Measurements from ENCODE around the gene G3BP2. TPM values are rescaled to one million over a fixed set of nuclear protein-coding genes. Genes with fewer than 3 reads are reported as not detected.
A peak's percentile ranks its signal among the peaks of the same experiment; 100 is the strongest.

G3BP2 gene
- total and polyA plus RNA-seq, 2 of the 13 experiments (the other 11 are each of a cell fraction or from before 2014, with no cell fraction given) = 51.7 to 179 TPM

DNA sequence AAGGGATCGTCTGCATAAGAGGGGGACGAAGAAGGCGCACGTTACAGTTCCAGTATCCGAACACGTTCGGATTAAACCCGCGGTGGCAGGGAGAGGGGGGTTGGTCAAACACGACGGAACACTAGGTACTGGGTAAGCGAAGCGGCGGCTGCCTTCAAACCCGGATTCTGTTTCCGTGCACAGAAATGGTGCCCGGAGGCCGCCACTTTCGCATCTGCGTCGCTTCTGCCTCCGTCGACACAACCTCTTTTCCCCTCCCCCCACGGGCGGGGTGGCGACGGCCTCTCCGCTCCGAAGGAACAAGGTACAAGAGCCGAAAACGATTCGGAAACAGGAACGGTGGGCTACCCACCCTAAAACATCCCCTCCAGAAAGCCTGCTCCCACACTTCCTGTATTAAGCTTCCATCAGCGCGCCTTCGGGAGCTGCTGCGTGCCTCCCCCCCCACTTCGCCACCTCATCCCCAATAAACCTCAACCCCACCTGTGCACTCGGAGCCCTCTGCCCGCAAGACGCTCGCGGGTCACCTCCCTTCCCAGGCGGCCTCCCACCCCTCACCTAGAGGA, 667 bp downstream of the G3BP2 start (continued):
- TF ChIP-seq SRSF1 (optimal IDR thresholded peaks at IDR 0.05; ENCODE audit: low read depth, low read length) = peak; percentile 28
- TF ChIP-seq FOXK1 (CRISPR knock-in tag; IDR thresholded peaks at IDR 0.05; ENCODE audit: borderline replicate concordance, low read depth) = no peak
- peak; percentile 13 for TF ChIP-seq YY1 (IDR thresholded peaks at IDR 0.05; ENCODE audit: insufficient read depth, insufficient replicate concordance, low read depth, low read length)
- TF ChIP-seq ARNT2 (CRISPR knock-in tag; IDR thresholded peaks at IDR 0.05; ENCODE audit: low read depth) = peak; percentile 2; the same call in 1 of the 2 replicates
- TF ChIP-seq, protein P1, sequence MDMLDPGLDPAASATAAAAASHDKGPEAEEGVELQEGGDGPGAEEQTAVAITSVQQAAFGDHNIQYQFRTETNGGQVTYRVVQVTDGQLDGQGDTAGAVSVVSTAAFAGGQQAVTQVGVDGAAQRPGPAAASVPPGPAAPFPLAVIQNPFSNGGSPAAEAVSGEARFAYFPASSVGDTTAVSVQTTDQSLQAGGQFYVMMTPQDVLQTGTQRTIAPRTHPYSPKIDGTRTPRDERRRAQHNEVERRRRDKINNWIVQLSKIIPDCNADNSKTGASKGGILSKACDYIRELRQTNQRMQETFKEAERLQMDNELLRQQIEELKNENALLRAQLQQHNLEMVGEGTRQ (IDR thresholded peaks at IDR 0.05; ENCODE audit: low read depth, low read length) = no peak
- TF ChIP-seq, protein P1 (CRISPR knock-in tag; IDR thresholded peaks at IDR 0.05; ENCODE audit: borderline replicate concordance) = no peak
- 0 out of 2 replicates have a peak, but pooled peaks have one; percentile 15 for TF ChIP-seq HNRNPL (IDR thresholded peaks at IDR 0.05; ENCODE audit: low read depth, low read length)
- no peak; the same call in 1 of the 2 replicates for TF ChIP-seq SP2 (CRISPR knock-in tag; IDR thresholded peaks at IDR 0.05)
- TF ChIP-seq, protein P2, sequence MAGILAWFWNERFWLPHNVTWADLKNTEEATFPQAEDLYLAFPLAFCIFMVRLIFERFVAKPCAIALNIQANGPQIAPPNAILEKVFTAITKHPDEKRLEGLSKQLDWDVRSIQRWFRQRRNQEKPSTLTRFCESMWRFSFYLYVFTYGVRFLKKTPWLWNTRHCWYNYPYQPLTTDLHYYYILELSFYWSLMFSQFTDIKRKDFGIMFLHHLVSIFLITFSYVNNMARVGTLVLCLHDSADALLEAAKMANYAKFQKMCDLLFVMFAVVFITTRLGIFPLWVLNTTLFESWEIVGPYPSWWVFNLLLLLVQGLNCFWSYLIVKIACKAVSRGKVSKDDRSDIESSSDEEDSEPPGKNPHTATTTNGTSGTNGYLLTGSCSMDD (CRISPR knock-in tag; IDR thresholded peaks at IDR 0.05) = no peak
- no peak for TF ChIP-seq DPF2 (CRISPR knock-in tag; IDR thresholded peaks at IDR 0.05; ENCODE audit: borderline replicate concordance, low read depth)
- TF ChIP-seq ZNF660 (CRISPR knock-in tag; IDR thresholded peaks at IDR 0.05; ENCODE audit: borderline replicate concordance, low read depth) = no peak
- TF ChIP-seq NONO (IDR thresholded peaks at IDR 0.05) = no peak
- peak; percentile 9; the same call in 1 of the 2 replicates for TF ChIP-seq NONO (CRISPR knock-in tag; conservative IDR thresholded peaks at IDR 0.05)
- TF ChIP-seq, protein P3, sequence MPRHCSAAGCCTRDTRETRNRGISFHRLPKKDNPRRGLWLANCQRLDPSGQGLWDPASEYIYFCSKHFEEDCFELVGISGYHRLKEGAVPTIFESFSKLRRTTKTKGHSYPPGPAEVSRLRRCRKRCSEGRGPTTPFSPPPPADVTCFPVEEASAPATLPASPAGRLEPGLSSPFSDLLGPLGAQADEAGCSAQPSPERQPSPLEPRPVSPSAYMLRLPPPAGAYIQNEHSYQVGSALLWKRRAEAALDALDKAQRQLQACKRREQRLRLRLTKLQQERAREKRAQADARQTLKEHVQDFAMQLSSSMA (CRISPR knock-in tag; IDR thresholded peaks at IDR 0.05) = 0 out of 2 replicates have a peak, but pooled peaks have one; percentile 12
- no peak for TF ChIP-seq NR2F1 (CRISPR knock-in tag; IDR thresholded peaks at IDR 0.05)
- TF ChIP-seq ZNF431 (CRISPR knock-in tag; IDR thresholded peaks at IDR 0.05; ENCODE audit: borderline replicate concordance, low read depth) = 0 out of 2 replicates have a peak, but pooled peaks have one; percentile 25
- TF ChIP-seq ZSCAN29 (CRISPR knock-in tag; conservative IDR thresholded peaks at IDR 0.05) = no peak
- TF ChIP-seq, protein P4, sequence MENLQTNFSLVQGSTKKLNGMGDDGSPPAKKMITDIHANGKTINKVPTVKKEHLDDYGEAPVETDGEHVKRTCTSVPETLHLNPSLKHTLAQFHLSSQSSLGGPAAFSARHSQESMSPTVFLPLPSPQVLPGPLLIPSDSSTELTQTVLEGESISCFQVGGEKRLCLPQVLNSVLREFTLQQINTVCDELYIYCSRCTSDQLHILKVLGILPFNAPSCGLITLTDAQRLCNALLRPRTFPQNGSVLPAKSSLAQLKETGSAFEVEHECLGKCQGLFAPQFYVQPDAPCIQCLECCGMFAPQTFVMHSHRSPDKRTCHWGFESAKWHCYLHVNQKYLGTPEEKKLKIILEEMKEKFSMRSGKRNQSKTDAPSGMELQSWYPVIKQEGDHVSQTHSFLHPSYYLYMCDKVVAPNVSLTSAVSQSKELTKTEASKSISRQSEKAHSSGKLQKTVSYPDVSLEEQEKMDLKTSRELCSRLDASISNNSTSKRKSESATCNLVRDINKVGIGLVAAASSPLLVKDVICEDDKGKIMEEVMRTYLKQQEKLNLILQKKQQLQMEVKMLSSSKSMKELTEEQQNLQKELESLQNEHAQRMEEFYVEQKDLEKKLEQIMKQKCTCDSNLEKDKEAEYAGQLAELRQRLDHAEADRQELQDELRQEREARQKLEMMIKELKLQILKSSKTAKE (CRISPR knock-in tag; IDR thresholded peaks at IDR 0.05; ENCODE audit: borderline replicate concordance) = 0 out of 2 replicates have a peak, but pooled peaks have one; percentile 38
- no peak for TF ChIP-seq ZNF337 (CRISPR knock-in tag; IDR thresholded peaks at IDR 0.05; ENCODE audit: borderline replicate concordance, low read depth)
- TF ChIP-seq ZBTB8A (CRISPR knock-in tag; IDR thresholded peaks at IDR 0.05; ENCODE audit: borderline replicate concordance, low read depth) = no peak
- TF ChIP-seq, protein P5, sequence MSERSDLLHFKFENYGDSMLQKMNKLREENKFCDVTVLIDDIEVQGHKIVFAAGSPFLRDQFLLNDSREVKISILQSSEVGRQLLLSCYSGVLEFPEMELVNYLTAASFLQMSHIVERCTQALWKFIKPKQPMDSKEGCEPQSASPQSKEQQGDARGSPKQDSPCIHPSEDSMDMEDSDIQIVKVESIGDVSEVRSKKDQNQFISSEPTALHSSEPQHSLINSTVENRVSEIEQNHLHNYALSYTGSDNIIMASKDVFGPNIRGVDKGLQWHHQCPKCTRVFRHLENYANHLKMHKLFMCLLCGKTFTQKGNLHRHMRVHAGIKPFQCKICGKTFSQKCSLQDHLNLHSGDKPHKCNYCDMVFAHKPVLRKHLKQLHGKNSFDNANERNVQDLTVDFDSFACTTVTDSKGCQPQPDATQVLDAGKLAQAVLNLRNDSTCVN (CRISPR knock-in tag; IDR thresholded peaks at IDR 0.05; ENCODE audit: borderline replicate concordance) = 0 out of 2 replicates have a peak, but pooled peaks have one; percentile 4

Data from HepG2 (cell line).